Measurements from ENCODE around the gene SOX13. TPM values are rescaled to one million over a fixed set of nuclear protein-coding genes. Genes with fewer than 3 reads are reported as not detected.
A peak's percentile ranks its signal among the peaks of the same experiment; 100 is the strongest.

Gene SOX13
- total RNA-seq, 1 donor from 2014 or later = not detected

DNA sequence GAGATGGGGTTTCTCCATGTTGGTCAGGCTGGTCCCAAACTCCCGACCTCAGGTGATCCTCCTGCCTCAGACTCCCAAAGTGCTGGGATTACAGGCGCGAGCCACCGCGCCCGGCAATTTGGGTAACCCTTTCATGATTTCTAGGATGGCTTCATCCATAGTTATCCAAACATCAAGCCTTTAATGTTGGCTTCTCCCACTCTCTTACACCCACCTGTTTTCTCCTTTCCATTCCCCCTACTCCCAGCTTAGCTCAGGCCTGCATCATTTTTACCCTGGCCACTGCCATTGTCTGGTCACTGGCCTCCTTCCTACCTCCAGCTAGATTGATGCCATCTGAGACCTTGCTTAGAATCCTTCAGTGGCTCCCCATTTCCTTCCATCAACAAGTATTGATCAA is 2.0 kb upstream of the SOX13 start:
- POLR2A ChIA-PET = no interaction called here
- CTCF ChIA-PET = no interaction called here
- peaks cover 25% of the 10 kb centered on the region for H3K4me1 Mint-ChIP-seq
- H3K27ac Mint-ChIP-seq = no peak overlapping the region
- no peak overlapping the region for H3K4me3 Mint-ChIP-seq
- H3K9me3 Mint-ChIP-seq = peaks cover 5% of the 10 kb centered on the region
- DNase-seq (no peak), ATAC-seq (ENCODE audit: low read depth) (no peak)
- TF ChIP-seq, protein P1, sequence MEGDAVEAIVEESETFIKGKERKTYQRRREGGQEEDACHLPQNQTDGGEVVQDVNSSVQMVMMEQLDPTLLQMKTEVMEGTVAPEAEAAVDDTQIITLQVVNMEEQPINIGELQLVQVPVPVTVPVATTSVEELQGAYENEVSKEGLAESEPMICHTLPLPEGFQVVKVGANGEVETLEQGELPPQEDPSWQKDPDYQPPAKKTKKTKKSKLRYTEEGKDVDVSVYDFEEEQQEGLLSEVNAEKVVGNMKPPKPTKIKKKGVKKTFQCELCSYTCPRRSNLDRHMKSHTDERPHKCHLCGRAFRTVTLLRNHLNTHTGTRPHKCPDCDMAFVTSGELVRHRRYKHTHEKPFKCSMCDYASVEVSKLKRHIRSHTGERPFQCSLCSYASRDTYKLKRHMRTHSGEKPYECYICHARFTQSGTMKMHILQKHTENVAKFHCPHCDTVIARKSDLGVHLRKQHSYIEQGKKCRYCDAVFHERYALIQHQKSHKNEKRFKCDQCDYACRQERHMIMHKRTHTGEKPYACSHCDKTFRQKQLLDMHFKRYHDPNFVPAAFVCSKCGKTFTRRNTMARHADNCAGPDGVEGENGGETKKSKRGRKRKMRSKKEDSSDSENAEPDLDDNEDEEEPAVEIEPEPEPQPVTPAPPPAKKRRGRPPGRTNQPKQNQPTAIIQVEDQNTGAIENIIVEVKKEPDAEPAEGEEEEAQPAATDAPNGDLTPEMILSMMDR (IDR thresholded peaks at IDR 0.05) = no peak
- H3K36me3 Mint-ChIP-seq (ENCODE audit: low read depth) = no peaks in the 10 kb centered on the region
- peaks cover 48% of the 10 kb centered on the region for H3K27me3 Mint-ChIP-seq
- intact Hi-C loops (cut with micrococcal nuclease) = no loop called here

DNA sequence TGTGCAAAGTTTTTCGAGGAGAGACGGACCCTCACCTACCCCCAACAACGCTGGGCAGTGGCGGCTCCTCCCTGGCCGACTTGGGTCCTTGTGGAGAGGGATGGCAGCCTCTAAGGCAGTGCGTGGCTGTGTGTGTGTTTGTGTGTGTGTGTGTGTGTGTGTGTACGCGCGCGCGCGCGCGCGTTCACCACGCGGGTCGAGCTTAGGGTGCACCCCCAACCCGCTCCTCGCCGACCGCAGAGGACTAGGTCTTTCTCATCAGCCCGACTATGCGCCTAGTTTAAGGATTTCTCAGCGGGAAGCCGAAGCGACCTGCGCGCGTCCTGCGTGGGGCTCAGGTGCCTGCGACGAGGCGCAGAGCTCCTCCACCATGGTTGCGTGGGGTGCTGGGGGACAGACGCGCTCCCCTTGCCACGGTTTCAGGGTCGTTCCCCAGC is 940 bp downstream of the SOX13 start:
- CTCF ChIA-PET = no interaction called here
- intact Hi-C loops (cut with micrococcal nuclease) = no loop called here

DNA sequence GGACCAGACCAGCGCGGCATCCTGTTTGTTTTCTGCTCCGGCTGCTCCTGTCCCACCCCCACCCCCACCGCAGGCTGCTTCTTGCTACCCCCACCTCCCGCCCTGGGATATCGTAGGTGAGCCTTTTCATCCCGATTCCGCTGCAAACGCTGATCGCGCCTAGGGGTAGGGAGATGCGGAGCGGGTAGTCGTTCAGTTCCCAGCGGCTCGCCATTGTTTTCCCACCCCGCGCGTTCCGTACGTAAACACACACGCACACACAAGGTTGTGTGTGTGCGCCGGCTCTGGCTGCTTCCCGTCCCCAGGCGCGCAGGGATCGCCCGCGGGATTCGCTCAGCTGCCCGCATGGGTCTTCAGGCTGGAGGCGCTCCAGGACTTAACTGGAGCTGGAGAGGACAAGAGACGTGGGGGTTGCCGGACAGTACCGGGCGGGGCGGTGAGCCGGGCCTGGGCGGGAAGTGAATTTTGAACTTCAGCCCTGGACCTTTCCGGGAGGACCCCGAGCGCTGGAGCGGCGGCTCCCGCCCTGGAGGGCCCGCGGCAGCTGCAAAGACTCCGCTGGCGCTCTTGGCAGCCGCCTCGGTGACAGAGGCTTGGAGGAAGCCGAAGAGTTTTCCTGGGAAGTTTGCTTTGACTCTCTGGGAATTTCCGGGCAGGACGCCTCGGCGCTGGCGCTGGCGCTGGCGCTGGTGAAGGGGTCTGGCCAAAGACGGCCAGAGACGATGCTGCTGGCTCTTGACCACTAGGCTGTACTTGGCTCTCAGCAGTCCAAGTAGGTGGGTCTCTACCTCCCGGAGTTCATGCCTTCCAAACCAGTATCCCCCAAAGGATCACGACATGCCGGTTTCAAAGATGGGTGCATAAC is 1.6 kb downstream of the SOX13 start:
- Mint-ChIP-seq H3K9me3 (no peaks in the 10 kb centered on the region), H3K27ac (no peak overlapping the region), H3K4me3 (peak overlapping the region; percentile 63), H3K4me1 (peaks cover 25% of the 10 kb centered on the region), H3K27me3 (peaks cover 48% of the 10 kb centered on the region), H3K36me3 (ENCODE audit: low read depth) (no peaks in the 10 kb centered on the region)
- DNase-seq (no peak), ATAC-seq (ENCODE audit: low read depth) (no peak)
- ChIA-PET CTCF (no interaction called here), POLR2A (no interaction called here)
- intact Hi-C loops (cut with micrococcal nuclease) = no loop called here
- TF ChIP-seq, protein P1 (IDR thresholded peaks at IDR 0.05) = no peak

More for the DNA sequence above, 940 bp downstream of the SOX13 start:
- no peak for DNase-seq
- Mint-ChIP-seq H3K27me3 (peaks cover 50% of the 10 kb centered on the region), H3K9me3 (no peaks in the 10 kb centered on the region), H3K4me1 (peaks cover 25% of the 10 kb centered on the region), H3K4me3 (peak overlapping the region; percentile 63), H3K27ac (no peak overlapping the region), H3K36me3 (ENCODE audit: low read depth) (no peaks in the 10 kb centered on the region)
- POLR2A ChIA-PET = no interaction called here
- TF ChIP-seq, protein P1 (IDR thresholded peaks at IDR 0.05) = no peak
- ATAC-seq (ENCODE audit: low read depth) = no peak

DNA sequence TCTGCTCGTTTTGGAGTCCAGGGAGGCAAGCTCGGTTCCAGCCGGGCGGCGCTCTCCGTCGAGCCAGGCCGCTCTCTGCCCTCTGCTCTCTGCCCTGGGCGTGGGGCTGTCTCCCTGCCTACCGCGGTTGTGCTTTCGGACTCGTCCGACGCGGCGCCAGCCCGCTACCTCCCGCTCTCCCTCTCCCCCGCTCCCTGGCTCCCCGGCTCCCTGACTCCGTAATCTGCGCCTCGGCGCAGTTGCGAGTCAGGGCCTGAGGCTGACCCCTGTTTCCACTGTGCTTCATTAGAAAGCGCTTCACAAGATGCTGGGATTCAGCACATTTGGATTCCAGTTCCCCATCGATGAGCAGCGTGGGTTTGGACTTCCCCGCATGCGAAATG is 2.2 kb downstream of the SOX13 start:
- H3K27ac Mint-ChIP-seq = no peak overlapping the region
- H3K4me3 Mint-ChIP-seq = peak overlapping the region; percentile 49
- TF ChIP-seq, protein P1 (IDR thresholded peaks at IDR 0.05) = no peak
- ChIA-PET POLR2A (no interaction called here), CTCF (no interaction called here)
- ATAC-seq (ENCODE audit: low read depth) (no peak), DNase-seq (no peak)
- peaks cover 25% of the 10 kb centered on the region for H3K4me1 Mint-ChIP-seq
- no peaks in the 10 kb centered on the region for H3K36me3 Mint-ChIP-seq (ENCODE audit: low read depth)
- intact Hi-C loops (cut with micrococcal nuclease) = no loop called here
- peaks cover 53% of the 10 kb centered on the region for H3K27me3 Mint-ChIP-seq
- no peaks in the 10 kb centered on the region for H3K9me3 Mint-ChIP-seq

DNA sequence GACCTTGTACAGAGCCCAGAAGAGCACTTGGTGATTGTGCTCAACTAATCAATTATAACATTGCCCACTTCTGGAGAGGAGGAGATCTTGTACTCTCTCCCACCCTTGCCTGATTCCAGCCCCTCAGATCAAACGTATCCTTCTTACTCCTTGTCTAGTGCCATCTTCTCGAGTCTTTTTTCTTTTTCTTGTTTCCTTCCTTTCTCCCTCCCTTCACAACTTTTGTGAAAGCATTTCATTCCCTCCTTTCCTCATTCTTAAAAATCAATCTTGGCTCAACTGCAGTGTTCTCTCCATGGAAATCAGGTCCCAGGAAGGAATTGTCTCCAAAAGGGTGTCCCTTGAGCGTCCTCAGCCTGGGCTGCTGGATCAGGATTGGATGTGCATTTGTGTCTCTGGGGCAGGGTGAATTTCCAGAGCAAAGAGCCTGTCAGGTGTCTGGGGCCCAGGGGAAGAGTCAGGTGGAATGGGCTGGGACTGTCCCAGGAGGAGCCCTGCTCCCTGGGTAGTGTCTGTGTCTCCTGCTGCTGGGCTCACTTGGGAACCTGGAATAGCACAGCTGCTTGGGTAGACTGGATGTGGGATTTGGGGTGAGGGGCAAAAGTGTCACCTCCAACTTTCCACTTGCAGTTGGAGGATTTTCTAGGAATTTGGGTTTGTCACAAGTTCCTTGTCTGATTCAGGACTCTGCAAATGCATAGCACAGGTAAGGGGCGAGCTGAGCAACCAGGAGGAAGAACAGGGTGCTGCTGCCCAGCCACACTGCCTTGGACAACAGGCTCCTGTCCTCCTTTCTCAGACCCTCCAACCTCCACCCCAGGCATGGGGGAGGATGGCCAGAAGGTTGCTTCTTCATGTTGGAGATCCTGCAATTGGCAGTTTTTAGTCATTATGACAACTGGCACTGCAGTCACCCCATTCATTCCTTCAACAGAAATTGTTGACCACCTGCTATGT is 3.3 kb downstream of the SOX13 start:
- Mint-ChIP-seq H3K9me3 (no peaks in the 10 kb centered on the region), H3K4me3 (no peak overlapping the region), H3K4me1 (peaks cover 25% of the 10 kb centered on the region), H3K36me3 (ENCODE audit: low read depth) (no peaks in the 10 kb centered on the region), H3K27ac (no peak overlapping the region), H3K27me3 (peaks cover 48% of the 10 kb centered on the region)
- intact Hi-C loops (cut with micrococcal nuclease) = no loop called here
- ChIA-PET POLR2A (no interaction called here), CTCF (no interaction called here)
- no peak for DNase-seq
- ATAC-seq (ENCODE audit: low read depth) = no peak
- TF ChIP-seq, protein P1 (IDR thresholded peaks at IDR 0.05) = no peak

All from activated B cell treated with CpG ODN at 0.5 μM for 24 hours (primary cell).